Panc1 (cell line): Measurements from ENCODE around the gene TRAPPC14. TPM values are rescaled to one million over a fixed set of nuclear protein-coding genes. Genes with fewer than 3 reads are reported as not detected.

Experiments
- ATAC-seq: fragments of 200-7000 bp; cut with Tn5 transposase; 2 replicates; pipeline ENCODE4 v1.9.1; 2020; ENCODE audit warnings: mild to moderate bottlenecking, moderate library complexity
- BruUV-seq: library from RNA; stranded (reverse); fragments of 400-500 nt; replicated peaks from 2 replicates; lab custom pipeline; 2021; lab: Mats Ljungman, UMichigan
- CTCF ChIA-PET: fragments of 300-600 bp; sonication (Branson Sonifier 250); formaldehyde crosslinking; loops from one replicate; lab custom pipeline; 2022; ENCODE audit warnings: antibody characterized with exemption; lab: Charles Lee
- POLR2A ChIA-PET: fragments of 300-600 bp; sonication (Branson Sonifier 250); formaldehyde crosslinking; loops from one replicate; lab custom pipeline; 2022; ENCODE audit warnings: antibody characterized with exemption; lab: Charles Lee
- DNase-seq: peaks from one replicate; pipeline ENCODE4 v3.0.0-alpha.2; 2010; ENCODE audit warnings: low read depth, low spot score
- H3K27ac ChIP-seq: 2 replicates; pipeline ENCODE4 v1.5.1; 2011; ENCODE audit warnings: mild to moderate bottlenecking, low read length, inconsistent platforms
- H3K27me3 ChIP-seq: fragments of 200-500 bp; sonication (Bioruptor generic); 2 replicates; pipeline ENCODE4 v1.6.0; 2014; ENCODE audit warnings: low read length, inconsistent platforms; ENCODE audit not compliant: control insufficient read depth, insufficient read depth
- H3K36me3 ChIP-seq: fragments of 200-500 bp; sonication (Bioruptor generic); 2 replicates; pipeline ENCODE4 v1.5.1; 2014; ENCODE audit warnings: inconsistent platforms, mild to moderate bottlenecking, low read length, moderate library complexity; ENCODE audit not compliant: control insufficient read depth, insufficient read depth
- H3K4me1 ChIP-seq: 2 replicates; pipeline ENCODE4 v1.5.1; 2011; ENCODE audit warnings: inconsistent platforms, mild to moderate bottlenecking, low read length, moderate library complexity; ENCODE audit not compliant: control insufficient read depth, insufficient read depth
- H3K4me3 ChIP-seq, 2 experiments: 2 replicates each; pipeline ENCODE4 v1.5.1; 2011 to 2012; ENCODE audit warnings: low read depth in 2 of 2, low read length in 2 of 2, mild to moderate bottlenecking in 2 of 2, inconsistent platforms in 1 of 2, moderate library complexity in 1 of 2
- H3K9me3 ChIP-seq: fragments of 200-500 bp; sonication (Bioruptor generic); 2 replicates; pipeline ENCODE4 v1.5.1; 2014; ENCODE audit warnings: low read depth, mild to moderate bottlenecking, inconsistent platforms, low read length, moderate library complexity; ENCODE audit not compliant: control insufficient read depth, insufficient read depth
- POLR2AphosphoS5 ChIP-seq: IDR thresholded peaks from 2 replicates; pipeline ENCODE4 v1.6.1; 2012; ENCODE audit warnings: mild to moderate bottlenecking, low read depth, low read length, moderate library complexity
- SIN3A ChIP-seq: IDR thresholded peaks from 2 replicates; pipeline ENCODE4 v1.6.1; 2012; ENCODE audit warnings: low read depth, mild to moderate bottlenecking, low read length, moderate library complexity, borderline replicate concordance; ENCODE audit not compliant: insufficient read depth
- TCF7L2 ChIP-seq: IDR thresholded peaks from 2 replicates; pipeline ENCODE4 v1.6.1; 2011; ENCODE audit warnings: mild to moderate bottlenecking, low read depth, low read length, inconsistent platforms
- in situ Hi-C: cut with HindIII; loops from 2 replicates; pipeline ENCODE4 v1.10.0; 2016; ENCODE audit warnings: low sequenced_read_pairs, low pct_unique_long_range_greater_than_20kb
- intact Hi-C: fragments of 100-400 bp; cut with micrococcal nuclease; formaldehyde crosslinking; loops from one replicate; pipeline ENCODE4 v1.10.0; 2022; ENCODE audit not compliant: unreplicated experiment
- total RNA-seq: library from RNA; stranded (reverse); gene quantifications from one replicate; pipeline ENCODE4 v1.2.1, GENCODE V29; 2021; ENCODE audit not compliant: unreplicated experiment
- TF ChIP-seq, protein P1 (sequence below), 2 experiments: IDR thresholded peaks; 2 replicates each; pipeline ENCODE4 v1.6.1; 2011 to 2012; ENCODE audit warnings: low read depth in 2 of 2, control low read depth in 1 of 2, low read length in 1 of 2, mild to moderate bottlenecking in 1 of 2, moderate library complexity in 1 of 2; ENCODE audit not compliant: insufficient read depth in 1 of 2
- TF ChIP-seq, protein P2 (sequence below): fragments of 450-650 bp; IDR thresholded peaks from 2 replicates; pipeline ENCODE4 v1.5.1; 2017; ENCODE audit warnings: mild to moderate bottlenecking

Gene TRAPPC14
- total RNA-seq, 1 experiment from 2014 or later, result 33.2 TPM

DNA sequence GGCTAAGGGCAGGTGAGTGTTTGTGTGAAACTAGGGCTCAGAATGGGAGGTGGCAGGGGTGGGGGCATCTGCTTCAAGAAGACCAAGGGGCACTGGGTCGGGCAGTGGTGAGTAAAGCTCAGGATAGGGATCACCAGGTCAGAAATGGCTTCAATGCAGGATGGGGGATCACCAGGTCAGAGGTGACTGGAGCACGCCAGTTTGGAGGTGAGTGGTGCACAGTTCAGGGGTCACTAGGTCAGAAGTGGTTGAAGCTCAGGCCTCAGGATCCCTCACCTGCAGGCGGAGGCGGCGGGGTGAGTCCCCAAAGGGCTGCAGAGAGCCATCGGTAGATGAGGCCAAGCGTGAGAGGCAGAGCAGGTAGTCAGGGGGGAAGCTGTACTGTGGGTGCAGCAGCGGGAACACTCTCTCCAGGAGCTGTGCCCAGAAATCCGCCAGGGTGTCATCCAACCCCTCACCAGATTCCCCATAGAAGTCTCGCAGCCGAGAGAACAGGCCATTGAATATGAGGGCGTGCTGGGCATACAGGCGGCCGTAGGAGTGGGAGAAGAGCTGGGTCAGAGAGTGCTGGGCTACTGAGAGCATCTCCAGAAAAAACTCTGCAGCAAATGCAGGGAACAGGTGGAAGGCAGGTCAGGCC lies 16.9 kb upstream of the TRAPPC14 start:
- intact Hi-C loops (no loop called here), in situ Hi-C loops (no loop called here)
- H3K4me3 ChIP-seq, result no peak overlapping the region
- no peak for DNase-seq
- POLR2A ChIA-PET, result no interaction called here
- no peaks in the 10 kb centered on the region for H3K9me3 ChIP-seq
- H3K36me3 ChIP-seq, result peaks cover 2% of the 10 kb centered on the region; the same call in 1 of the 2 replicates
- CTCF ChIA-PET, result no interaction called here
- no peak for ATAC-seq
- no peaks in the 10 kb centered on the region for H3K27me3 ChIP-seq
- H3K4me1 ChIP-seq, result 0 out of 2 replicates have a peak, but pooled peaks cover 3% of the 10 kb centered on the region
- BruUV-seq, result no TSS peak
- no peak overlapping the region for H3K27ac ChIP-seq
- TF ChIP-seq, protein P1, sequence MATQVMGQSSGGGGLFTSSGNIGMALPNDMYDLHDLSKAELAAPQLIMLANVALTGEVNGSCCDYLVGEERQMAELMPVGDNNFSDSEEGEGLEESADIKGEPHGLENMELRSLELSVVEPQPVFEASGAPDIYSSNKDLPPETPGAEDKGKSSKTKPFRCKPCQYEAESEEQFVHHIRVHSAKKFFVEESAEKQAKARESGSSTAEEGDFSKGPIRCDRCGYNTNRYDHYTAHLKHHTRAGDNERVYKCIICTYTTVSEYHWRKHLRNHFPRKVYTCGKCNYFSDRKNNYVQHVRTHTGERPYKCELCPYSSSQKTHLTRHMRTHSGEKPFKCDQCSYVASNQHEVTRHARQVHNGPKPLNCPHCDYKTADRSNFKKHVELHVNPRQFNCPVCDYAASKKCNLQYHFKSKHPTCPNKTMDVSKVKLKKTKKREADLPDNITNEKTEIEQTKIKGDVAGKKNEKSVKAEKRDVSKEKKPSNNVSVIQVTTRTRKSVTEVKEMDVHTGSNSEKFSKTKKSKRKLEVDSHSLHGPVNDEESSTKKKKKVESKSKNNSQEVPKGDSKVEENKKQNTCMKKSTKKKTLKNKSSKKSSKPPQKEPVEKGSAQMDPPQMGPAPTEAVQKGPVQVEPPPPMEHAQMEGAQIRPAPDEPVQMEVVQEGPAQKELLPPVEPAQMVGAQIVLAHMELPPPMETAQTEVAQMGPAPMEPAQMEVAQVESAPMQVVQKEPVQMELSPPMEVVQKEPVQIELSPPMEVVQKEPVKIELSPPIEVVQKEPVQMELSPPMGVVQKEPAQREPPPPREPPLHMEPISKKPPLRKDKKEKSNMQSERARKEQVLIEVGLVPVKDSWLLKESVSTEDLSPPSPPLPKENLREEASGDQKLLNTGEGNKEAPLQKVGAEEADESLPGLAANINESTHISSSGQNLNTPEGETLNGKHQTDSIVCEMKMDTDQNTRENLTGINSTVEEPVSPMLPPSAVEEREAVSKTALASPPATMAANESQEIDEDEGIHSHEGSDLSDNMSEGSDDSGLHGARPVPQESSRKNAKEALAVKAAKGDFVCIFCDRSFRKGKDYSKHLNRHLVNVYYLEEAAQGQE (IDR thresholded peaks at IDR 0.05; ENCODE audit: insufficient read depth in 1 of 2, low read depth in 2 of 2, low read length in 1 of 2), result no peak
- TF ChIP-seq SIN3A (no peak), POLR2AphosphoS5 (no peak), TCF7L2 (no peak)
- TF ChIP-seq, protein P2, sequence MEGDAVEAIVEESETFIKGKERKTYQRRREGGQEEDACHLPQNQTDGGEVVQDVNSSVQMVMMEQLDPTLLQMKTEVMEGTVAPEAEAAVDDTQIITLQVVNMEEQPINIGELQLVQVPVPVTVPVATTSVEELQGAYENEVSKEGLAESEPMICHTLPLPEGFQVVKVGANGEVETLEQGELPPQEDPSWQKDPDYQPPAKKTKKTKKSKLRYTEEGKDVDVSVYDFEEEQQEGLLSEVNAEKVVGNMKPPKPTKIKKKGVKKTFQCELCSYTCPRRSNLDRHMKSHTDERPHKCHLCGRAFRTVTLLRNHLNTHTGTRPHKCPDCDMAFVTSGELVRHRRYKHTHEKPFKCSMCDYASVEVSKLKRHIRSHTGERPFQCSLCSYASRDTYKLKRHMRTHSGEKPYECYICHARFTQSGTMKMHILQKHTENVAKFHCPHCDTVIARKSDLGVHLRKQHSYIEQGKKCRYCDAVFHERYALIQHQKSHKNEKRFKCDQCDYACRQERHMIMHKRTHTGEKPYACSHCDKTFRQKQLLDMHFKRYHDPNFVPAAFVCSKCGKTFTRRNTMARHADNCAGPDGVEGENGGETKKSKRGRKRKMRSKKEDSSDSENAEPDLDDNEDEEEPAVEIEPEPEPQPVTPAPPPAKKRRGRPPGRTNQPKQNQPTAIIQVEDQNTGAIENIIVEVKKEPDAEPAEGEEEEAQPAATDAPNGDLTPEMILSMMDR, result no peak

DNA sequence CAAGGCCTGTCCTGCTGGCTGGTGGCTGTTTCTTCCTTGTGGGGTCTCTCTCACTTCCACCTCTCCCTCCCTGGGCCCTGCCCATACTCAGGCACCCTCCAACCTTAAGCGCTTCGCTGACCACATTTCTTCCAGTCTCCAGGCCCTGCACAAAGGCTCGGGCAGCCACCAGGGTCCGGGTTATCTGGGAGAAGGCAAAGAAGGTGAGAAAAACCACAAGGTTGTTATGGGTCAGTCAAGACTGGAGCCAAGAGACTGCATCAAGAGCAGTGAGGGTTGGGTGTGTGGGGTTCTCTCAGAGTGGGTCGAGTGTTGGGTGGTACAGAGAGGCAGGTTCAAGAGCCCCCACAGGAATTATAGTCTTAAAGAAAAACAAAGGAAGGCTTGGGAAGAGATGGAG lies 16.1 kb upstream of the TRAPPC14 start:
- ATAC-seq (no peak), DNase-seq (no peak)
- in situ Hi-C loops, result no loop called here
- no peak overlapping the region for H3K4me3 ChIP-seq
- H3K27ac ChIP-seq, result no peak overlapping the region
- peaks cover 2% of the 10 kb centered on the region; the same call in 1 of the 2 replicates for H3K36me3 ChIP-seq
- CTCF ChIA-PET, result no interaction called here
- POLR2A ChIA-PET, result no interaction called here
- no peaks in the 10 kb centered on the region for H3K9me3 ChIP-seq
- BruUV-seq, result no TSS peak
- H3K27me3 ChIP-seq, result no peaks in the 10 kb centered on the region
- 0 out of 2 replicates have a peak, but pooled peaks cover 3% of the 10 kb centered on the region for H3K4me1 ChIP-seq
- intact Hi-C loops, result no loop called here
- TF ChIP-seq, protein P2, result no peak
- TF ChIP-seq, protein P1 (IDR thresholded peaks at IDR 0.05; ENCODE audit: insufficient read depth in 1 of 2, low read depth in 2 of 2, low read length in 1 of 2), result no peak
- TF ChIP-seq POLR2AphosphoS5 (no peak), TCF7L2 (no peak), SIN3A (no peak)
